ENCODE results near the gene GMEB2.
"Not testable (repeated sequence)": the region's sequence is repeated elsewhere in the genome, so short reads cannot be mapped to it uniquely, and the experiment has no call there.

Gene GMEB2

DNA sequence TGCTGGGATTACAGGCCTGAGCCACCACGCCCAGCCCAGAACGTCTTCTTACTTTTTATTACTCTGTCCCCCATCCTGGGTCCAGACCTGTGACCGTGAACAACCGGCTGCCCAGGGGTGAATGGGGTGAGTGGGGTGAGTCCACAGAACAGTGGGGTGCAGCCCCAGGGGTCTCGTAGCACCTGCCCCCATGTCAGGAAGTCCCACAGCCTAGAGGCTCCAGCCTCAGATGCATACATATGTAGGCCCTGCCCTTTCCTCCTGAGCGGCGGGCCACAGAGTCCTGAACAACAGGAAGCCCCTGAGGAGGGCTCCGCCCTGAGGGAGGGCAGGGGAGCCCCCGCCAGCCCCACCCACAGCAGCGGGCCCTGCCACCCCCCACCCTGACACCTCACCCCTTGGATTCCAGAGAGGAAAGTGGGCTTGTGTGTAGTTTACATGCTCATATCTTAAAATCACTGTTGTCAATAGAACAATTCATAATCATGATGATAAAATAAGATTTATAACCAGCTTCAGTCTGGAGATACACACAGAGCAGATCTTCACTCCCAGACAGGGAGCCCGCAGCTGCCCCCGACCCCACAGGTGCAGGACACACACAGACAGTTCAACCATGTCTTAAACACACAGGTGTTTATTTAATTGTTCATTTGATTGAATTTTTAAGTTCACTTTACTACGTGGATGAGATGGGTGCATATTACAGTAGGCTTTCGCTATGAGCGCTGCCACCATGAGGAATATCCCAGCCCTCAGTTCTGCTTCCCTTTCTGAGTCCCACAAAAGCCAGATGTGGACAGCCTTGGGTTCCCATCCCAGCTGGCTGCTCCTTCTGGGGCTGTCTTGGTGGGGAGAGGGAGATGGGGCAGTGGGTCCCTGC lies 12.4 kb upstream of the GMEB2 start:
- peak in 1 of 2 donors; percentile 50 for DNase-seq (ENCODE audit: low read depth in 2 of 2, low spot score in 1 of 2)

DNA sequence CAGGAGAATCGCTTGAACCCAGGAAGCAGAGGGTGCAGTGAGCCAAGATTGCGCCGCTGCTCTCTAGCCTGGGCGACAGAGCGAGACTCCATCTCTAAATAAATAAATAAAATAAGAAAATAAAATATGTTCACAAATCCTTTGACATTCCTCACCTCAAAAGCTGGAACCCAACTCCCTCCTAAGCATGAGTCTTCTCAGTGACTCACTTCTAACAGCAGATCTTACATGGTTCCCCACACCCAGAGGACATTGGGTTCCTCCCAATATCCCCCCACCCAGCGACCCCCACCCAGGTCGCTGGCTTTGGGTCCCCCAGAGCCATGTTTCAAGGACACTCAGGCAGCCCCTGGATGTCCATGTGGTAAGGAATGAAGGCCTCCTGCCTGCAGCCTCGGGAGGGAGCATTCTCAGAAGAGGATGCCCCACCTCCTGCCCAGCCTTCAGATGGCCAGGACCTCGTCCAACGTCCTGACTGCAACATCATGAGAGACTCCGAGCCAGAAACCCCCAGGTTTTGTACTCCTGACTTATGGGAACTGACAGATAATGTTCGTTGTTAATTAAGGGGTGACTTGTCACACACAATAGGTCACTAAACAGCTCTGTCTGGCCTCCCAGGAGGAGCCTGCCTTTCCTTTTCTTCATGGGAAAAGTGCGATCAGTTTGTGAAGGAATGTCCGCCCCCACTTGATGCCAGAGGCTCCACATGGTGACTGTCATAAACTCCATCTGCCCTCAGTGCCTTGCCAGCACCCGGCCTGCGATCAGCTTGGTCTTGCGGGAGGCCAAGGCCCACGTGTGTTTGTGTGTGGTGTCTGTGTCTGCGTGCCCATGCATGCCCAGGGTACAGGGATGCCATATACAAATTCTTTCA lies 10.1 kb upstream of the GMEB2 start:
- no peak for DNase-seq (ENCODE audit: low read depth in 2 of 2, low spot score in 1 of 2)

DNA sequence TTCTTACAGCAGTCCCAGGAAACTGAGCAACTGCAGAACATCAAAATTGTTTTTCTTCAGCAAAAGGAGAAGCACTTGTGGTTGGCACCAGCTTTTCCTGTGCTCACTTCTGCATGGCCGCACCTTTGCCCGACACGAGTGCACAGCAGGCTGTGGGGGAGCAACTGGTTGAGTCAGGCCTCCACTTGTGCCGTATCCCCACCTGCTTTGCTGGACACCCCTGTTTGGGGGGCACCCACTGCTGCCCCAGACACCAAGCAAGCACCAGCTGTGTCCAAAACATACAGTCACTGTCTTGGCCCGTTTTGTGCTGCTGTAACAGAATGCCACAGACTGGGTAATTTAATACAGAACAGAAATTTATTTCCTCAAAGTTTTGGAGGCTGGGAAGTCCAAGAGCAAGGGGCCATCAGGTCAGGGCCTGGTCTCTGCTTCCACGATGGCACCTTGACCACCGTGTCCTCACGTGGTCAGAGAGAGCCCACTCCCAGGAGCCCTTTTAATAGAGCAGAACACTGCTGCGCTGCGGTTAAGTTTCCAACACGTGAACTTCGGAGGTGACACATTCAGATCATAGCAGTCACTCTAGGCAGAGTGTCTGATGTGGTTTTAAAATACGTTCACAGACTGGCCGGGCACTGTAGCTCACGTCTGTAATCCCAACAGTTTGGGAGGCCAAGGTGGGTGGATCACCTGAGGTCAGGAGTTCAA lies 8.7 kb upstream of the GMEB2 start:
- DNase-seq (ENCODE audit: low read depth in 2 of 2, low spot score in 1 of 2), result peak; percentile 50 to 56

DNA sequence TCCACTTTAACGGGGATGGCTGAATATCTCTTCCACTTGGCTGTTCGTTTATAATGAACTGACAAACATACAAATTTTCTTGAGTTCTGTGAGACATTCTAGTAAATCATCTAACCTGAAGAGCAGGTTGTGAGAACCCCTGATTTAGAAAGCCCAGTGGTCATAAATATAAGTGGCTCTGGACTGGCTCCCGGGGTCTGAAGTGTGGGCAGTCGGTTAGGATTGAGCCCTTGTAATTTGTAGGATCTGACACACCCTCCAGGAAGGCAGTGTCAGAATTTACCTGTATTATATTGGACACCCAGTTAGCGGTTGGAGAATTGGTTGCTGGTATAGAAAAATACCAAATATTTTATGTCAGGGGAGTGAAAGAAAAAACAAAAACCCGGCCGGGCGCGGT lies 6.8 kb upstream of the GMEB2 start:
- DNase-seq (ENCODE audit: low read depth in 2 of 2, low spot score in 1 of 2), result no peak

DNA sequence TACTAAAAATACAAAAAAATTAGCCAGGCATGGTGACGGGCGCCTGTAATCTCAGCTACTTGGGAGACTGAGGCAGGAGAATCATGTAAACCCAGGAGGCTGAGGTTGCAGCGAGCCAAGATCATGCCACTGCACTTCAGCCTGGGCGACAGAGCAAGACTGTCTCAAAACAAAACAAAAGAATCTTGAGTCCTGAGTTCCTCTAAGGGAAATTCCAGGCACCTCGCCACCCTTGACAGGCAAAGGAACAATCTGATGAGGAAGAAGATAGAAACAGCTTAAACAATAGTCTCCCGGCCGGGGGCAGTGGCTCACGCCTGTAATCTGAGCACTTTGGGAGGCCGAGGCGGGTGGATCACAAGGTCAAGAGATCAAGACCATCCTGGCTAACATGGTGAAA lies 4.5 kb upstream of the GMEB2 start:
- not testable (repeated sequence) for DNase-seq (ENCODE audit: low read depth in 2 of 2, low spot score in 1 of 2)

DNA sequence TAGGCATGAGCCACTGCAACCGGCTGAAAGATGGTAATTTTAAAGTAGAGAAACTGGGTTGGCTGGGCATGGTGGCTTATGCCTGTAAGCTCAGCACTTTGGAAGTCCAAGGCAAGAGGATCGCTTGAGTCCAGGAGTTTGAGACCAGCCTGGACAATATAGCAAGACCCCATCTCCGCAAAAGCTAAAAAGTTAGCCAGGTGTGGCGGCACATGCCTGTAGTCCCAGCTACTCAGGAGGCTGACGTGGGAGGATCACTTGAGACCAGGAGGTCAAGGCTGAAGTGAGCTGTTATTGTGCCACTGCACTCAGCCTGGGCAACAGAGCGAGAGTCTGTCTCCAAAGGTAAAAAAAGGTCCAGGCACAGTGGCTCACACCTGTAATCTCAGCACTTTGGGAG lies 4.1 kb upstream of the GMEB2 start:
- DNase-seq (ENCODE audit: low read depth in 2 of 2, low spot score in 1 of 2), result not testable (repeated sequence)

DNA sequence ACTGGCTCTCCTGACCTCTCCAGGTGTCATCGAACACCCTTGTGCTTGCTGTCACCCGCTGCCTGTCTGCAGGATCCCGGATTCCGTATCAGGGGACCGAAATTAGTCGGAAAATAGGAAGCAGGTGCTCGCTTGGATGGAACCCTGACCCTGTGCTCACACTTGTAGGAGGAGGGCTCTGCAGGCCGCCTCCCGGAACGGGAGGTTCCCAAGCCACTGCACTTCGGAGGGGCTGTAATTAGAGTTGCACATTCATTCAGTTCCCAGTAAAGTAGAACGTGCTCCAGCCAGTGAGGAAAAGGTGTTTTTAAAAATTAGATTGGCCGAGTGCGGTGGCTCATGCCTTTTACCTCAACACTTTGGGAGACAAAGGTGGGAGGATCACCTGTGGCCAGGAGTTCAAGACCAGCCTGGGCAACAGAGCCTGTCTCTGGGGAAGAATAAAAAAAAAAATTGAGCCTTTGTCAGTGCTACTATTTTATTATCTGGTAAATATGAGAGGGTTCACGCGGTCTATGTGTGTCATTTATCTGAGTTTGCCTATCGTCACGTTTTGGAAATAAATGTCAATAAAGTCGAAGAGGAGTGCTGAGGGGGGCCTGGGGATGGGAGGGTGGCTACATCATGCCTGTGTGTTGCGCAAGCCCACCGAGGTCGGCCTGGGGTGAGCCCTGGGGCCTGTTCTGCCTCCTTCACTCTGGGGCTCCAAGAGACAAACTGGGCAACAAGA lies 1.5 kb upstream of the GMEB2 start:
- DNase-seq (ENCODE audit: low read depth in 2 of 2, low spot score in 1 of 2), result peak in 1 of 2 donors; percentile 30

DNA sequence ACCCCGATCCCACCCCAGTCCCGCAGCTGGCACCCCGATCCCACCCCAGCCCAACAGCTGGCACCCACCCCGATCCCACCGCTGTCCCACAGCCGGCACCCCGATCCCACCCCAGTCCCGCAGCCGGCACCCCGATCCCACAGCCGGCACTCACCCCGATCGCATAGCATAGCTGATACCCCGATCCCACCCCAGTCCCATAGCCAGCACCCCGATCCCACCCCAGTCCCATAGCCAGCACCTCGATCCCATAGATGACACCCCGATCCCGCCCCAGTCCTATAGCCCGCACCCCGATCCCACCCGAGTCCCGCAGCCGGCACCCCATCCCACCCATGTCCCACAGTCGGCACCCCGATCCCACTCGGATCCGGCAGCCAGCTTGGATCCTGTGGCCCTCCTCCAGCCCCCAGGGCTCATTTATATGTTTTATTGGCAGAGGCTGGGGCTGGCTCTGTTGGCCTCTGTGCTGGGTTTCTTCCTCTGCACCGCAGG lies 897 bp upstream of the GMEB2 start:
- DNase-seq (ENCODE audit: low read depth in 2 of 2, low spot score in 1 of 2), result no peak

DNA sequence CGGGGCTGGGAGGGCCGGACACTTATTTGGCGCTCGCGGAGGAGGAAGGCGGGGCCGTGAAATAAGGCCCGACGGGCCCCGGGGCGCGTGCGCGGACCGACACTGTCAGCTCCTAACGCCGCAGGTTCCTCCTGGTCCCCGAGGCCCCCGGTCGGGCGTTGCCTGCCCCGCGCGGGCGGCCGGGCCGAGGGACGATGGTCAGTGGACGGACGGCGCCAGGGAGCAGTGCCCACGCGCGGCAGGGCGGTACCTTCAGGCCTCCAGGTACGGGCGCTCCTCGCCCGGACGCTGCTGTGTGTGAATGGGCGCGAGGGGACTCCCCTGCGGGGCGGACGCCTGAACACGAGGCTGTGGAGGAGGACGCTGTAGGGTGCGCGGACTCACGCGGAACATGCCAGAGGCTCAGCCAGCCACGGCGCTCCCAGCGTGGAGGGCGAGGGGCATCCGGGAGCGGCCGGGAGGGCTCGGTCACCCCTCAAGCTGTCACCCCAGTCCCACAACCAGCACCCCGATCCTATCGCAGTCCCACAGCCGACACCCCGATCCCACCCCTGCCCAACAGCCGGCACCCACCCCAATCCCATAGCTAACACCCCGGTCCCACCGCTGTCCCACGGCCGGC lies 339 bp upstream of the GMEB2 start:
- peak; percentile 81 to 86 for DNase-seq (ENCODE audit: low read depth in 2 of 2, low spot score in 1 of 2)

DNA sequence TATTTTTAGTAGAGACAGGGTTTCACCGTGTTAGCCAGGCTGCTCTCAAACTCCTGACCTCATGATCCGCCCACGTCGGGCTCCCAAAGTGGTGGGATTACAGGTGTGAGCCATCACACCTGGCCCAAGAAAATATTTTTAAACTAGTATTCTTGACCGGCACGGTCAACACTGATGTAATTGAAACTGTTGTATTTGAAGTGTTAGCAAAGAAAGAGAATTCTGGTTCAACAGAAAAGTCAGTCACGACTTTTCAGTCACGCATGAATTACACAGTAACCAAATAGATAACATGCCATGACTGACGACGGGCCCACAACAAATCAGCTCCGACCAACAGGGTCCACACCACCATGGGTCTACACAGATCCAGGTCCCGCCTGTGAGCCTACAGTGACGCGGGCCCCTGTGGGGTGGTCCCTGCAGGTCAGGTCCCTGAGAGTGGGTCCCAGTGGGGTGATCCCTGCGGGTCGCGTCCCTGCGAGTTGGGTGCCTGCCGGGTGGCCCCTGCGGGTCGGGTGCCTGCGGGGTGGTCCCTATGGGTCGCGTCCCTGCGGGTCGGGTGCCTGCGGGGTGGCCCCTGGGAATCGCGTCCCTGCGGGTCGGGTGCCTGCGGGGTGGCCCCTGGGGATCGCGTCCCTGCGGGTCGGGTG lies 1.0 kb downstream of the GMEB2 start:
- no peak for DNase-seq (ENCODE audit: low read depth in 2 of 2, low spot score in 1 of 2)

DNA sequence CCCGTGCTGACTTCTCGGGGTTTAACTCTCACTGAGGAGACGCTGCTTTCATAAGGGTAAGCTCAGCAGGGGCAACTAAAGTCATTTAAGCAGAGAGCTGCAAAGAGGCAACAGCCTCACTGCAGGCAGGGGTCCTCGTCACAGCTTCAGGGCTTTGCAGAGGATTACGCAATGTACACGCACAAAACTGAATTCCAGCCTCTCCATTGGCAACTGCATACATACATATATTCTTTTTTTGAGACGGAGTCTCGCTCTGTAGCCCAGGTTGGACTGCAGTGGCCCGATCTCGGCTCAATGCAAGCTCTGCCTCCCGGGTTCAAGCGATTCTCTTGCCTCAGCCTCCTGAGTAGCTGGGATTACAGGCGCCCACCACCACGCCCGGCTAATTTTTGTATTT lies 2.4 kb downstream of the GMEB2 start:
- DNase-seq (ENCODE audit: low read depth in 2 of 2, low spot score in 1 of 2), result no peak

DNA sequence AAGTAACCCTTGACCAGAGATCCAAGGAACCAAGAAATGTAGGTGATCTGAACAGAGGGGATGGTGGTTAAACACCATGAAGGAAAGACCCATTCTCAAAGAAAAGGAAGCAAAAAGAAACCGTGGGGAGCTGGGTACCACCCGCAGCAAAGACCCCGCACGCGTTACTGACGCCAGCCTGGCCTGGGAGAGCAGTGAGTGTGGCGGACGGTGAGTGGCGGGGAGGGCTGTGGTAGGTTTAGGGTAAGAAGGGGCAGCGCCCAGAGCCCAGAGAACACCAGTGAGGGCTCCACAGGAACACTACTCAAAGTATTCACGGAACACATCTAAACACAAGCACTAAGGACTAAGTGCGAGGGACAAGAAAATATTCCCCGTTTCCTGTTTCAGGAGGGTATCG lies 4.2 kb downstream of the GMEB2 start:
- DNase-seq (ENCODE audit: low read depth in 2 of 2, low spot score in 1 of 2), result no peak

DNA sequence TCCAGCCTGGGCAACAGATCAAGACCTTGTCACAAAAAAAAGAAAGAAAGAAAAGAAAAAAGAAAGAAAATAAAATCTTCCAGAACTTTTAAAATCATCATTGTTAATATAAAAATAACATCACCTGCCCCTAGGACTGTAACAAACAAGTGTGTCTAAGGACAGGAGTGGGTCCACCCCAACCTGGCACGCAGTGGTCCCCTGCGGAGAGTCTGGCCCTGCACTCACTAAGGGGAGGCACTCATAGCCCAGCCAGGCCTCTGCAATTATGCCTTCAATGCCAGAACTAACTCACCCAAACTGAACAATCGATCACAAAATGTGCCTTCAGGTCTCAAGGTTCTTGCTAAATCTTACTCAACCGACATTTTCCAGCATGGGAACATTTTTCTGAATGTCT lies 4.8 kb downstream of the GMEB2 start:
- DNase-seq (ENCODE audit: low read depth in 2 of 2, low spot score in 1 of 2), result no peak

DNA sequence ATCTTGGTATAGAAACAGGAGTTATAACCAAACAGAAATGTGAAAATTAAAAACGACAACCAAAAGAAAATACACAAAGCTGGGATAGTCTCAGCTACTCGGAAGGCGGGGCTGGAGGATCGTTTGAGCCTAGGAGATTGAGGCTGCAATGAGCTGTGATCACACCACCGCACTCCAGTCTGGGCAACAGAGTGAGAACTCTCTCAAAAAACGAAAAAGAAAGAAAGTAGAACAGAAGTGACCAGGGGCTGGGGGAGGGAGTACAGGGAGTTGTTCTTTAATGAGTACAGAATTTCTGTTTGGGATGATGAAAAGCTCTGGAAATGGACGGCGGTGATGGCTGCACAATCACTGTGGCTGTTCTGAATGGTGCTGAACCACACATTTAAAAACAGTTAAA lies 5.9 kb downstream of the GMEB2 start:
- no peak for DNase-seq (ENCODE audit: low read depth in 2 of 2, low spot score in 1 of 2)

DNA sequence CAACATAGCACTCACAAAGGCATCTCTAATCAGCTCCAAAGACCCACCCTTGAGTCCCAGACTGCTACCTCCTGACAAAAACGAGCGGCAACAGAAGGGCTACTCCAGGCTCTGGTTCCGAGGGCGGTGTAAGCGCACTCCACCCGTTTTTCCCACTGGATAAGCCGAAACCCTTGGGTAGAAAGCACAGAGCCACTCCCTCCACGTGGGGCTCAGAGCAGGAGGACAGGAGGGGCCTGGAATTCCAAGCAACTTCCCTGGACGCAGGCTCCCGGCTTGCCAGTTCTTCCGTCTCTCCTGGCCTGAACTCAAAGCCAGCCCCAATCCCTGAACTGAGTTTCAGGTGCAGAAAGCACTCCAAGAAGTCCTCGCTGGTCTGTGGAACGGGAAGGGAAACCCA lies 7.4 kb downstream of the GMEB2 start:
- DNase-seq (ENCODE audit: low read depth in 2 of 2, low spot score in 1 of 2), result no peak

DNA sequence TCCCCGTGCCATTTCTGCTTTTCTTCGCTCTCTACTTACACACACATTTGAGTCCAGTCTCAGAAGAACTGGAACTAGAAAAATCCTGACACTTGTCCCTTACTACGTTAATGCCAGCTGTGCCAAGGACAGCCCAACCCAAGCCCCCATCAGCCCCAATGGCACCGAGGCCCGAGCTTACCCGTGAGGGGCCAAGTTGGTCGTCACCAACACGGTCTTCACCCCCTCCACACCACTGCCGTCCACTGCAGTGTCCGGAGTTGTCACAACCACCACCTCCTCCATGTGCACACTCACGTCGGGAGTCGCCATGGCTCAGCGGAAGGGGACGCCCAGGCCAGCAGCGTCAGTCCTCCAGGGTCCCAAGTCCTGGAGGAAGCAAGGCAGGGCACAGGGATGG lies 7.8 kb downstream of the GMEB2 start:
- DNase-seq (ENCODE audit: low read depth in 2 of 2, low spot score in 1 of 2), result no peak

DNA sequence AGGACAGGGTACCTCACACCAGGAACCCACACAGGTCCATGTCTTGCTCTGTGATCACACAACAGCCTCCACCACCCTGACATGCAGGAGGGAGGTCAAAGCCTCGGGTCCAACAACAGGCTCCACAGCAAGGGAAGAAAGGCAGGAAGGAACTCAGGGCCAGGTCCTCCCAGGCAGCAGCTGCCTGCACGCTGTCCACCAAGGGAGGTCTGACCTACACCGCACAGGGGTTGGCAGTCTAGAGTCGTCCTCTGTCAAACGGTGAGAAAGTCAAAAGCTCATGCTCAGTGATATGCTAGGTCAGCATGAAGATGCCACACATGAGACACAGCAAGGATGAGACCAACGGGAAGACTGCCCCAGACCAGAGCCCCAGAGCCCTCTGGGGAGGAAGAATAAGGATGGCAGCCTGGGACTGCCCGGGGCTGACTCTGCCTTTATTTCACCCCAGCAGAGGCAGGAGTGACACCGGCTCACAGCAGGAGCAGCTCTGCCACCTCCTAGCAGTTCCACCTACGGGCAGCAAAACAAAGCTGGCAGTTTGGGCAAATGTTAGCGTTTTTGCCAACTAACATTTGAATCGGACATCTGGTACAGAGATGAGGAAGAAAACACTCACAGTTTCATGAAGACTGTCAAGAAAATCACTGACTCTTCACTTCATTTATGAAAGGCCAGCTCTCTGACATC lies 8.5 kb downstream of the GMEB2 start:
- DNase-seq (ENCODE audit: low read depth in 2 of 2, low spot score in 1 of 2), result no peak

DNA sequence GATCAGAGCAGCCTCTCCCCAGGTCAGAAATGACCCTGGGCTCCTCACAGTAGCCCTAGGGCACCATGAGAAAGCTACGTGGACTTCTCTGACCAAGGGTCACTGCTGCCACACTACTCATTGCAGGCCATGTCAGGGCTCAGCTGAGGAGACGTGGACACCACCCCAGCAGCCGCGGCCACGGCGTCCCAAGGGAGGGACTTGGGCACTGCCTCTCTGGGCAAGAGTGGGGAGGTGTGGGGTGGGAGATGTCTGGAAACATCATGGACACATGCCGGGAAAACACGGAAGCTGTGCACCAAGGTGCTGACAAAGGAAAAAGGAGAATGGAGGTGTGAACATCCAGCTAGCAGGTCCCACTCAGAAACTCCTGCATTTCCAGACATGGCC lies 9.0 kb downstream of the GMEB2 start:
- no peak for DNase-seq (ENCODE audit: low read depth in 2 of 2, low spot score in 1 of 2)
